ENCODE results near the gene TMEM182.

TMEM182 gene

DNA sequence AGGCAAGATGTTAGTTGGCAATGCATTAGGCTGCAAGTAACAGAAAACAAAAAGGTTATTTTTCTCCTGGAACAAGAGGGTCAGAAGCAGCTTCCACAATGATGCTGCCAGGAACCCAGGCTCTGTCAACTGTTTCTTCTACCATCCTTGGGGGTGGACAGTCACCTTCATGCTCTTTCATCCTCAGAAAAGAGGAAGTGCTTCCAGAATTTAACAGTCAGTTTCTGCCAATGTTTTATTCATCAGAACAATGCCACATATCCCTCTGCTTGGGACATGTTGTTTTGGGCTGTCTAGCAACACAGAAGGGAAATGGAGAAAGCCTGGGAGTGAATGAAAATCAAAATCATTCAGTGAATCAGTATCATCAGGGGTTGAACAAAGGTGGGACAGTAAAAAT lies 7.1 kb downstream of the TMEM182 start:
- no peak for DNase-seq

DNA sequence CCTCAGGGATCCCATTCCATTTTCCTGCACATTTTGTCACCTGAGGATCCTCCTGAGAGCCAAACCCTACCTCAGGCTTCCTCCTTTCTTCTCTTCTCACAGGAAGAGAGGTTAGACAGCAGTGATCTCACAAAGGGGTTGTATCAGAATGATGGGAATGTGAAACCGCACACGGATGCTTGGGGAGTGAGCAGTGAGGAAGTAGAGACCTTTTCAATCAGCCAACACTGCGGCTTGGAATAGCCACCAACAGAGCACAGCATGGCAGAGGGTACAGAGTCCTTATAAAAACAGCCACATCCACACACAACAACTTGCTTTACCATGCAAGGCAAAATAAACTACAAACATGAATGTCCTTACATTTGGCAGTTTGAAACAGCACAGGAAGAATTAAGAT lies 8.7 kb downstream of the TMEM182 start:
- no peak for DNase-seq

GRCh38 chr2:102771114-102771513 lies 9.3 kb downstream of the TMEM182 start:
- no peak for DNase-seq

DNA sequence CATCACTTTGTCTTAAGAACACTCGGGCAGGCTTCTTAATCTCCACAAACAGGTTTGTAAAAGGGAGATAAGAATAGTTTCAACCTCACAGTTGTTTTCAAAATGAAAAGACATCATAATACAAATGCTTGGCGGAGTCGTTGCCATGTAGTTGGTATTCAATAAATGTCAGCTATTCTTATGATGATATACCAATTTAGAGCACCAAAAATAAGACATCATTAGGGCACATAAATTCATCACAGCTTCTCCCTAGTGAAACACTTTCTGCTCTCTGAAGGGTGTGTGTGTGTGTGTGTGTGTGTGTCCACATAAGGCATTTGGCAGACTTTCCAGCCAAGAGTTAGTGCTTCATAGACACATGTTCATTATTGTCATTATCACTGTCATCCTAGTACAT lies 10.8 kb downstream of the TMEM182 start:
- no peak for DNase-seq

DNA sequence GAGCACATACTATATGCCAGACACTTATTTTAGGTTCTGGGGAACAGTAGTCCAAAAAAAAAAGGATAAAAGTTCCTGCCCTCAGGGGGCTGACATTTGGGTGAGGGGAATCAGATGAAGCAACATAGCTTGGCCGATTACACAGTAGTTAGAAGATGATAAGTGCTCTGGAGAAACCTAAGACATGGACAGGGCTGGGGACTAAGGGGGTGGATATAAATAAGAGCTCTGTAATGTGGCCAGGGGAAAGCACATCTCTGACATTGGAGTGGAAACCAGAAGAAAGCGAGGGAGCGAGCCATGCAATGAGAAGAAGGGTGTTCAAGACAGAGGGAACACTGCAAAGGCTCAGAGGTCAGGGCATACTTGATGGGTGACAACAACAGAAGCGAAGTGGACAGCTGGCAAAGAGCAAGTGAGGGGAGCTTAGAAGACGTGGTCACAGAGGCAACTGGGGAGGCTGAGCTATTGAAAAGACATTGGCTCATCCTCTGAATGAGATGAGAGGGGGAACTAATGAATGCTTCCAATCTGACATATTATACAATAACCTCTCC lies 11.4 kb downstream of the TMEM182 start:
- DNase-seq: no peak

- no peak for DNase-seq
Measured at GRCh38 chr2:102778260-102778659, 16.4 kb downstream of the TMEM182 start.

DNA sequence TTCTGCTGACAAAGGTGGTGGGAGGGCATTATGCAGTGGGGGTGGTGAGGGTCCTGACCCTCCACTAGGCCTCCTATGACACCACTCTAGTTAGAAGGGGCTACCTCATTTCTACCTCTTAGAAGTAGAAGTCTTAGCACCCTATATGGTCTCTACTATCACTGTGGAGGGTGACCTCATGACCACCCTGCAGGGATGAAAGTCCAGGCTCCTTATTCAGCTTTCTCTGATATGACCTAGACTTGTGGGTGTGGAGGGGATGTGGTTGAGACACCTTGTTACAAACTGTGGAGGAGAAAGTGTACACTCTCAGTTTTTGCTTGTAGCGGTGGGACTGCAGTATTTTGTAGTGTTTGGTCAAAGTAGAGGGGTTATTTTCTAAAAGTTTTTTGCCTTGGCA lies 18.6 kb downstream of the TMEM182 start:
- DNase-seq: no peak

DNA sequence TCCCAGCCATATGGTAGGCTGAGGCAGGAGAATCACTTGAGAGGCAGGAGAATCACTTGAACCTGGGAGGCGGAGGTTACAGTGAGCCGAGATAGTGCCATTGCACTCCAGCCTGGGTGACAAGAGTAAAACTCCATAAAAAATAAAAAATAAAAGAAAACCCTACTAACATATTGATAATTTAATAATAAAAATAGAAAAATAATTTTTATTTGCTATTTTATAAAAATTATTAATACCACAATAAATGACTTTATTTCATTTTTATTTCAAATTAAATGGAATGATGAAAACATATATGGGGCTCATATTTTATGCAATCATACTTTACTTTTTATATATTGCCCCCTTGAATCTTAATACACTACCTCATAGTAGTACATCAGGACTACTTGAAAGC lies 20.4 kb downstream of the TMEM182 start:
- no peak for DNase-seq

DNA sequence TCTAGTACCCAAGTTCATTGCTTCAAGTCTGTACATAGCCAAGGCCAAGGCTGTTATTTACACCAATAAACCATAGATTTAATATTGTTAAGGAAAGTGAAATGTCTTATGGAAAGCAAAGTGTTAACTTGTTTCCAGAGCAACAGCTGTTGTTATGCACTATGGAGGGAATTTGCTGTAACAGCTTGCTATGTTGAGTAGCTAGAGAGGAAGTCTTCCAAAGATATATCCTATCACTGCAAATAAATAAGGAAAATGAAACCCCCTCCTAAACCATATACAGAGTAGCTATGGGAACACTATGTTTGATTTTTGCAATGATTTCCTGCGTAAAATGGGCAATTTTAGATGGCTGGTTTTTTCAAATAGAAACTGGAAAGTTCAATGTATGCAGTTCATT lies 21.1 kb downstream of the TMEM182 start:
- no peak for DNase-seq

GRCh38 chr2:102783506-102784183 lies 21.8 kb downstream of the TMEM182 start:
- DNase-seq: no peak

DNA sequence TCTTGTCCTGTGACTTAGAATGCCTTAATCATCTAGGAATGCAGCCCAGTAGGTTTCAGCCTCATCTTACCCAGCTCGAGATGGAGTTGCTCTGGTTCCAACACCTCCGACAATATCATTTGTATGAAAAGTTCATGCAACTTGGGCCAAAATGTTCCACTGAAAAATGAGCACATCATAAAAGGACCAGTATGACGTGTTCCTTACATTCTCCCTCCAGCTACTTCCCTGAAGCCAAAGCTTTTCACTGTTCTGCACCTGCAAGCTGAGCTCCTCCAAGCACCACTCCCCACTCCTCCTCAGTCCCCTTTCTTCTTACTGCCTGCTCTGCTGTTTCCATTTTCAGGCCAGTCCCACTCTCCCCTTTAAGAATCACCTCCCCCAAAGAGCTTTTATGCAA lies 23.1 kb downstream of the TMEM182 start:
- DNase-seq: no peak

DNA sequence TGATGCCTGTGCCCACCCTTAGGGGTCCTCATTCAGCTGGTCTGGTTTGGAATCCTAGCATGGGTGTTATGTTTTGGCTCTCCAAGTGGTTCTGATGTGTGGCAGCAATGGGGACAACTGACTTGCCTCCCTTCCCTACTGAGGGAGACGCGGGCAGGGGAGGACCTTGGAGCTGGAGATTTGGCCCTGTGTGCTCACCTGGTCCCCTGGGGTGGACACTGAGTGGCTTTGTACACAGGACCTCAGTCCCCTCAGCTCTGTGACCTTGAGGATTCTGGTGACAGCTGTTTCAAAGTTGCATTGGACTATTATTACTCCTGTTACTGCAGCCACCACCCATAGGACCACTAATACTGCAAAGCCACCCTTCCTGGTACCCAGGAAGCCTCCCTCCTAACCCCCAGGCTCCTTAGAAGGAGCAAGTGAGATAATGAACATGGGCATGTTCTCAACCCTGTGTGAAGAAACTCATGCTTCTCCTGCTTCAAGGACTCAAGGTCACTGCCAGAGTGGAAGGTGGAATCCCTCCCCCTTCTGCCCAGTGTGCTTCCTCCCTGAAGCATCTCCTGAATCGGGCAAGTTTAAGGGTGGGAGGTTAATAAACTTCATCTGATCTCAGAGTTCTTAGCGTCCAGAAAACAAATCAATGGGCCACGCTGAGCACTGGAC lies 26.5 kb downstream of the TMEM182 start:
- DNase-seq: no peak

DNA sequence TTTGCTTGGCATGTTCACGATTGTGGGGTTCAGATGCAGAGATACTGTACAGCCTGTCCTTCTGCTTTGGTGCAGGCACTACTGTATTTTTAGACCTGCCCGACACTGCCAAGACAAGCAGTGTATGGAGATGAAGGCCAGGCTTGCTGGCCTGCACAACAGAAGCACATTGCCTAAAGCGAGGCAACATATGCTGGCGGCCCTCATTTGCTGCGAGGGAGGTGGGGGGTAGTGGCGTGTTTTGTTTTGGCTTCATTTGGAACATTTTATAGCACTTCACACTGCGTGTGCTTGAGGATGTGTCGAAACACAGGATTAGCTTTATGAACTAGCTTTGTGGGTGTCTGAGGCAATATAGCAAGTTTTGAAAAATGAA lies 27.0 kb downstream of the TMEM182 start:
- no peak for DNase-seq

GRCh38 chr2:102789349-102790090 lies 27.7 kb downstream of the TMEM182 start:
- DNase-seq: no peak

DNA sequence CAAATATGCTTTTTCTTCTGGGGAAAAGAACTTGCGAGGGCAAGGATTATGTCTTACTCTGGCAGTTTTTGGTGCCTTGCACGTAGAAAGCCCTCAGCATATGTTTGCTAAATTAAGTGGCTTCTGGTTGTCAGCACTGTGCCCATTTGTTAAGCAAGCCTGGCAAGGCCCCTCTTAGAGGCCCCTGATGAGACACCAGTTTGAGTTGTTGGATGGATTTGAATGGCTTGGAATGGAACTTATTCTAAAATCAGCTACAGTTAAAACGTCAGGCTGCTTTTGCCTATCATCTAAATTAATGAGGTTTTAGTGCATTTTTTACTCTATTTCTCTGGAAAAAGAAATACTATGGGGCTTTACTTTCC lies 28.2 kb downstream of the TMEM182 start:
- DNase-seq: no peak

- DNase-seq: no peak
Measured at GRCh38 chr2:102792568-102793208, 30.9 kb downstream of the TMEM182 start.

DNA sequence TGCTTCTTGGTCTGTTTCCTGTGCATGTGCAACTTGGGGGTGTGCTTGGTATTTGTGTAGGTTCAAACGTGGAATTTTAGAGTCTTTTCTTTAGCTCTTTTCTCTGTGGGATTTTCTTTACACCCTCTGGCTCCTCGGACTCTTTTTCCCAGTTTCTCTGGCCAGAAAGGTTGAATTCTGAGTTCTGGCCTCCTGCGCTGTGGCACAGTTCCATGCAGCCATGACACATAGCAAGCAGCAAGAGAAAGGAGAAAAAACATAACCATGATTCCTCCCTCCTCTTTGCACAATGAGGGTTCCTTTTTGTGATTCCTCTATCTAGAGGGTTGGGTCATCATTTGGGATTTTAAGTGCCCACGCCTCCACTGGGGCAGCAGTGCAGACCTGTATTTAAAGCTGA lies 33.8 kb downstream of the TMEM182 start:
- no peak for DNase-seq

DNA sequence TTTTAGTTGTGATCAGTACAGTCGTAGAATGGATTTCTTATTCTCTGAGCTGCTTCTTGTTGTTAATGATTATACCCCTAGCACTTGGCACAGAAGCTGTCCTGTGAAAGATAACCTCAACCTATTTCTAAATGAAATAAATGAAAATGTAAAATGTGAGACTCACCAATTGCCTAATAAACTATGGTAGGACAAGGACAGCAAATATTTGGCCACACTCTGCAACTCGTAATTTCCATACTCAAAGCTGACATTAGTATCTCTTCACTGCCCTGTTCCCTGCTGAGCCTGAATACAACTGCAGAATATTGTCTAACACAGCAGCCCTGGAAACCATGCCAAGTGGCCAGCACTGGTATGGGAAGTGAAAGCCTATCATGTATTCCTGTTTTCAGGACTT lies 34.5 kb downstream of the TMEM182 start:
- DNase-seq: no peak

DNA sequence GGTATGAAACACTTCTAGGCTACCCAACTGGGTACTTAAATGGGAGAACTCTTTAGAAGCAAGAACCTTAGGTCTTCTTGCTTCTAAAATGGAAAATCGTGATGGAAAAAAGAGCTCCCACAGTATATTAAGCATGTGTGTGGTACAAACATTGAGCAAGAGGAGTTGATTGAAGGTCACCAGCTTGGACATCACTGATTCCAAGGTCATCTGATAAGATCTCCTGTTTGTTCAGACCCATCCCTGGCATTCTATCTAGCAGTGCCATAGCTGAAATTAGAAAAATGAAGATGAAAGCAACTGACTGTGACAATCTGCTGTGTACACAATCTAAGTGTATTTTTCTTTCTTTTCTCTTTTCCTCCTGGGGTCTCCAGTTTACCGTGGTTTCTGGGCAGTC lies 35.7 kb downstream of the TMEM182 start:
- DNase-seq: no peak

DNA sequence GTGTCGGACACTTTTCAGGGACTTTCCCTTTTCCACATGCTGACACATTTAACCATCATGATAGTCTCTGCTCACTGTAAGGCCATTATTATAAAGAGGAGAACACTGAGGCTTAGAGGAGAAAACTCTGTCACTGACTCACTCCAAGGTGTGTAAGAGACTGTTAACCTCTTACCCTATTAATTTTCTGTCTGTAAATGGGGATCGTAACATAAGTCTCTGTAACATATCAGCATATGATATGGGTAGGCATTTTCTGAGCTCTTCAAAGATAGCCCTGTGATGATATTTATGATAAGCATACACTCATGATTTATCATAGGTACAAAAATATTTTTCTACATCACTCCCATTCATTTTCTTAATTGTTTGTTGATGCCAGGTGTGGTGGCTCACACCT lies 36.4 kb downstream of the TMEM182 start:
- no peak for DNase-seq

DNA sequence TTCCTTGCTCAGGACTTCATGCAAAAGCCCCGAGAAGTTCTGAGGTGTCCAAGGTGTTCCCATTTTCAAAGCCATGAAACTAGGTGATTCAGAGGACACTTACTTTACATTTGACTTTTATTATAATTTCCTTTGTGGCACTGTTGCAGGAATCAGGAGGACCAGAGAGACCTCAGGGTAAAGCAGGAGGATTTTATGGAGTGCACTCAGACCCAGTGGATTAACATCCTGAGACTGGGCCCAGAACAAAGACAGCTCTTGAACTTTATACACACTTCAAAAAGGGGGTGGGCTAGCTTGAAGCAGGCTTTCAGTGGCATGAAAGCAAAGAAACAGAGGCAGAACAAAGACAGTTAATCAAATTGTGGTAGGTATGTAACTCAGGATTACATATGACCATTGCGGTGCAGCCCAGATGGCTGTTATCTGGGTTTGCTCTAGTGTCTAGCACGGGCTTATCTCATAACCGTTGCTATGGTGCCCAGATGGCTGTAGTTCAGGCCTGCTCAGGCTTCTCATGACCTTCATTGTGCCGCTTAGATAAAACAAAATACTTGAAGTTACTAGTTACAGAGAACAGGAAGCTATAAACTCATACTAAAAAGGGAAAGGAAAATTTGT lies 39.4 kb downstream of the TMEM182 start:
- no peak for DNase-seq

DNA sequence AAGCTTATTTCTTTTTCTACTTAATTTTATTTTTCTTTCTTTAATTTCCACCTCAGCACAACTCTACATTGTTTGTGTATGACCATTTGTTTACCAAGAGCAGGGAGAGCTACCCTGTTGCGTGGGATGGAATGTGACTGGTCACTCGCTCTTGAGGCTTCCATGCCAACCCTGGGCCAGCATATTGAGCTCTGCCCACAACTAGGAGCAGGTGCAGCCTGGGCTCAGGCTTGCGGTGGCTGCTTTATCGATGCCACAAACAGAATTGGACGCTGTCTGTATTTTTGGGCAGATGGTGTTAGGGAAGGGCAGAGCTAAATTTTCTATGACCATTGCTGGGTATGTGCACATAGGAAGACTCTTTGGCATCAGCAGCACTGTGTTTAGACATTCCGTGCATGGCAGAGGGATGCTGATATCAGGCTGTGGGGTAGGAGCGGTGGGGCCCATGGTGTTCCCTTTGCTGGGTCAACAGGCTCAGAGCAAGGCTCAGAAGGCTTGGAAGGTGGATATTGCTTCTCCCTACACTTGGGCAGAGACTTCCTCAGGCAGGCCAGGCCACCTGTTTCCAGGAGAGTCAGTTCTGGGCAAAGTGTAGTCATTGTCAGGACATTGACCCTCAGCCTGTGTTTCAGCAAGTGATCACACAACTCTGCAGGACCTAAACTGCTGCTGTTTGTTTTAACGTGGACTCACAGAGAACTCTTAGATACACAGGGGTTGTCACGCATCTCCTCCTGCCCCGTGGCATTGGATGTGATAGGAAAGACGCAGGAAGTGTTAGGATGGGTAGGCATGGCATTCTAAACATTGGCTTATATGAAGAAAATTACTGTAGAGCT lies 40.2 kb downstream of the TMEM182 start:
- no peak for DNase-seq
